Nephron progenitor cell (in vitro differentiated cells): Measurements from ENCODE around the gene MAP2K5.

Experiments
- DNase-seq: peaks from one replicate; pipeline ENCODE4 v3.0.0; 2021
- H3K27ac Mint-ChIP-seq: 2 replicates; pipeline ENCODE4 v1.8.0; 2021; ENCODE audit warnings: mild to moderate bottlenecking, moderate library complexity, mixed read lengths
- H3K27me3 Mint-ChIP-seq: 2 replicates; pipeline ENCODE4 v1.8.0; 2021; ENCODE audit warnings: mild to moderate bottlenecking, low read depth, mixed read lengths; ENCODE audit not compliant: poor library complexity
- H3K36me3 Mint-ChIP-seq: 2 replicates; pipeline ENCODE4 v1.8.0; 2021; ENCODE audit warnings: low read depth, mixed read lengths
- H3K4me1 Mint-ChIP-seq: 2 replicates; pipeline ENCODE4 v1.8.0; 2021; ENCODE audit warnings: mixed read lengths
- H3K4me3 Mint-ChIP-seq: 2 replicates; pipeline ENCODE4 v1.8.0; 2021; ENCODE audit warnings: mild to moderate bottlenecking, moderate library complexity, mixed read lengths
- H3K9me3 Mint-ChIP-seq: 2 replicates; pipeline ENCODE4 v1.8.0; 2021; ENCODE audit warnings: mild to moderate bottlenecking, moderate library complexity, mixed read lengths
- CTCF ChIP-seq: fragments of 200-600 bp; sonication (generic); IDR thresholded peaks from 2 replicates; pipeline ENCODE4 v1.5.0; 2021; ENCODE audit warnings: antibody characterized with exemption

Gene MAP2K5

DNA sequence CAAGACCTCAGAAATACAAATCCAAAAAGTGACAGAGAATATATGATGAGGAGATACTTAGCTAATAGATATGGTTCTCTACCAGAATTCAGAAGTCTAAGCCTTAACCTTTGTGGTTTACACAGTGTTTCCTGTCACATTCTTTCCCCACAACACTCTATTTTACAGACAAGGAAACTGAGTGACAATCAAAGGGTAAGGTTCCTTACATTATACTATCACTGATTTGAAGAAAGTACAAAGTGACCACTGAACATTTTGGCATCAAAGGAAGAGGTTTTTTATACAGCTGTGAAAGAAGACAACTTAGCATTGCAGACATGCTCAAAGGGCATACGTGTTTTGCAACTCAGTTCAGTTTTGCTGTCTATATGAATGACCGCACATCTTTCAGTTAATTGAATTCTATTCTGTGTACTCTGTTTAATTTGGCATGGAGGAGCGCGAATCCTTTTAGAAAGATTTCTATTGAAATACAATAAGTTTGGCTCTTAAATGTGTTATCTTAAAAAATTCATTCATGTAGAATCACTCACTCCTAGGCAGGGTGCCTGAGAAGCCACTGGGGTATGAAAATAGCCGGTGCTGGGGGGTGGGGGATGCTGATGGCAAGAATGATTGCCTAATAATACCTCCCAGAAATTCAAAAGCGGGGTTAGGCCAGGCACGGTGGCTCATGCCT lies 216.3 kb downstream of the MAP2K5 start:
- H3K36me3 Mint-ChIP-seq: peaks cover 7% of the 10 kb centered on the region
- H3K4me3 Mint-ChIP-seq: no peak overlapping the region
- no peaks in the 10 kb centered on the region for H3K9me3 Mint-ChIP-seq
- H3K27me3 Mint-ChIP-seq: peaks cover 4% of the 10 kb centered on the region
- peaks cover 32% of the 10 kb centered on the region for H3K4me1 Mint-ChIP-seq
- DNase-seq: no peak
- no peak for TF ChIP-seq CTCF
- no peak overlapping the region for H3K27ac Mint-ChIP-seq

- no peak for DNase-seq
- peaks cover 47% of the 10 kb centered on the region for H3K4me1 Mint-ChIP-seq
- H3K36me3 Mint-ChIP-seq: peaks cover 8% of the 10 kb centered on the region
- TF ChIP-seq CTCF: no peak
- H3K9me3 Mint-ChIP-seq: no peaks in the 10 kb centered on the region
- H3K27ac Mint-ChIP-seq: peak overlapping the region; percentile 82
- H3K4me3 Mint-ChIP-seq: no peak overlapping the region
- no peaks in the 10 kb centered on the region for H3K27me3 Mint-ChIP-seq
Observed at GRCh38 chr15:67760901-67761300, 218.4 kb downstream of the MAP2K5 start.

DNA sequence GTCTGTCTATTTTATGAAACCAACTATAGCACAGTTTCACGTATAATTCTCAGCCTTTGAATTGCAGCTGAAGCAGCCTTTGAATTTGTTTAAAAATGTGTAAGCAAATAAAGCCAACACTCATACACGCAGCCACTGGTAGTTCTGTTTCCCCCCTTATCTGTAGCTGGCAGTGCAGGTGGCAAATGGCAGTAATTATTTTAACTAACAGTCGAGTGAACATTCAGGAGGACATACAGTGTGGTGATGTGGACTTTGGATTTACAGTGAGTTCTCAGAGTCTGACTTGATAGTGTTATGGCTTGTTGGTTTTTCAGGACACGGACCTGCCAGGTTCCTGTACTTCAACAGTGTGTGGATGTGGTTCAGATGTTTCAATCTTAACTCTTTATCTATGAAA lies 218.8 kb downstream of the MAP2K5 start:
- H3K36me3 Mint-ChIP-seq: peaks cover 8% of the 10 kb centered on the region
- no peaks in the 10 kb centered on the region for H3K27me3 Mint-ChIP-seq
- peak overlapping the region; percentile 82 for H3K27ac Mint-ChIP-seq
- H3K4me3 Mint-ChIP-seq: no peak overlapping the region
- DNase-seq: no peak
- H3K4me1 Mint-ChIP-seq: peaks cover 51% of the 10 kb centered on the region
- H3K9me3 Mint-ChIP-seq: no peaks in the 10 kb centered on the region
- TF ChIP-seq CTCF: no peak

- H3K9me3 Mint-ChIP-seq: no peaks in the 10 kb centered on the region
- H3K36me3 Mint-ChIP-seq: peaks cover 8% of the 10 kb centered on the region
- no peak for DNase-seq
- no peak overlapping the region for H3K27ac Mint-ChIP-seq
- H3K4me1 Mint-ChIP-seq: peaks cover 66% of the 10 kb centered on the region
- no peak overlapping the region for H3K4me3 Mint-ChIP-seq
- TF ChIP-seq CTCF: no peak
- H3K27me3 Mint-ChIP-seq: no peaks in the 10 kb centered on the region
Observed at GRCh38 chr15:67762610-67763368, 220.3 kb downstream of the MAP2K5 start.

DNA sequence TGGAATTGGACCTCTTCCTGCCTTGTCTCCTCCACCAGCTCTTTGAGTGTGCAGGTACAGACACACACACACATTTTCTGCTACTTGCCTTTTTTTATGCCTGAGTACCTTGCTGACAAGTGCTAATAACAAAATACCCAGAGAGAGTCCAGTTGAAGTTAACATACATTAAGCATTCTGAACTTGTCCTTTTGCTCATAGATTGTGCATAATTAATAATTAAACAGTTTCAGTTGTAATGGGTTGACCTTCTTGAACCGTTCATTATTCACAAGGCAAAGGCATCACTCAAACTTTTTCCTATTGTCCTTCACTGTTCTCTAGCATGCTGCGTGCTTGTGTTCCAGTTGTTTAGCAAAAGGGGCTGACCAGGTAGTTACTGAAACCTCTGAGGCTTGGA lies 223.2 kb downstream of the MAP2K5 start:
- Mint-ChIP-seq H3K4me3 (no peak overlapping the region), H3K4me1 (peaks cover 90% of the 10 kb centered on the region), H3K27me3 (no peaks in the 10 kb centered on the region), H3K36me3 (peaks cover 4% of the 10 kb centered on the region), H3K27ac (no peak overlapping the region), H3K9me3 (no peaks in the 10 kb centered on the region)
- no peak for TF ChIP-seq CTCF
- no peak for DNase-seq
